Trophoblast cell (in vitro differentiated cells and primary cell): ENCODE measurements around the gene TXNRD3. TPM values are rescaled to one million over a fixed set of nuclear protein-coding genes. Genes with fewer than 3 reads are reported as not detected.
A peak's percentile ranks its signal among the peaks of the same experiment; 100 is the strongest.

Experiments used
- DNase-seq, 2 donors: peaks; one replicate each; pipeline ENCODE4 v3.0.0-alpha.2; 2016
- H2AFZ ChIP-seq: 2 replicates; pipeline ENCODE4 v1.6.1; 2013; ENCODE audit warnings: low read length, moderate library complexity, mild to moderate bottlenecking; ENCODE audit not compliant: insufficient read depth, poor library complexity
- H2AK5ac ChIP-seq: 2 replicates; pipeline ENCODE4 v1.6.1; 2013; ENCODE audit warnings: mild to moderate bottlenecking, low read length
- H2BK120ac ChIP-seq: 2 replicates; pipeline ENCODE4 v1.6.1; 2013; ENCODE audit warnings: low read length, mild to moderate bottlenecking, moderate library complexity; ENCODE audit not compliant: insufficient read depth, poor library complexity
- H2BK12ac ChIP-seq: 2 replicates; pipeline ENCODE4 v1.6.1; 2013; ENCODE audit warnings: mild to moderate bottlenecking, low read length, moderate library complexity
- H2BK5ac ChIP-seq: 2 replicates; pipeline ENCODE4 v1.6.1; 2013; ENCODE audit warnings: low read length, low read depth, moderate library complexity, mild to moderate bottlenecking; ENCODE audit not compliant: poor library complexity
- H3K14ac ChIP-seq: 2 replicates; pipeline ENCODE4 v1.6.1; 2013; ENCODE audit warnings: mild to moderate bottlenecking, low read length
- H3K18ac ChIP-seq: 2 replicates; pipeline ENCODE4 v1.6.1; 2013; ENCODE audit warnings: mild to moderate bottlenecking, low read length
- H3K23ac ChIP-seq: 2 replicates; pipeline ENCODE4 v1.6.1; 2013; ENCODE audit warnings: low read length
- H3K27ac ChIP-seq: 2 replicates; pipeline ENCODE4 v1.5.1; 2013; ENCODE audit warnings: low read depth, mild to moderate bottlenecking, inconsistent platforms, low read length, moderate library complexity
- H3K27me3 ChIP-seq: 2 replicates; pipeline ENCODE4 v1.6.1; 2013; ENCODE audit warnings: inconsistent platforms, mild to moderate bottlenecking, low read length, moderate library complexity; ENCODE audit not compliant: insufficient read depth
- H3K36me3 ChIP-seq, 2 experiments: 1 replicate in 1 of 2; 2 replicates in 1 of 2; pipeline ENCODE4 v1.6.1; 2013; ENCODE audit warnings: low read length in 2 of 2, mild to moderate bottlenecking in 2 of 2, moderate library complexity in 1 of 2; ENCODE audit not compliant: insufficient read depth in 2 of 2, control insufficient read depth in 1 of 2
- H3K4ac ChIP-seq: 2 replicates; pipeline ENCODE4 v1.6.1; 2013; ENCODE audit warnings: low read depth, mild to moderate bottlenecking, low read length, moderate library complexity
- H3K4me1 ChIP-seq, 2 experiments: 1 replicate in 1 of 2; 2 replicates in 1 of 2; pipeline ENCODE4 v1.6.1; 2013; ENCODE audit warnings: low read length in 2 of 2, mild to moderate bottlenecking in 2 of 2, moderate library complexity in 1 of 2; ENCODE audit not compliant: insufficient read depth in 2 of 2, control insufficient read depth in 1 of 2
- H3K4me2 ChIP-seq: 2 replicates; pipeline ENCODE4 v1.6.1; 2013; ENCODE audit warnings: inconsistent platforms, mild to moderate bottlenecking, low read length, moderate library complexity
- H3K4me3 ChIP-seq: 2 replicates; pipeline ENCODE4 v1.5.1; 2013; ENCODE audit warnings: mild to moderate bottlenecking, low read depth, low read length, inconsistent platforms
- H3K79me1 ChIP-seq: one replicate; pipeline ENCODE4 v1.6.1; 2013; ENCODE audit warnings: low read length
- H3K79me2 ChIP-seq: 2 replicates; pipeline ENCODE4 v1.6.1; 2013; ENCODE audit warnings: low read length, mild to moderate bottlenecking; ENCODE audit not compliant: control insufficient read depth, insufficient read depth, poor library complexity
- H3K9ac ChIP-seq: 2 replicates; pipeline ENCODE4 v1.6.1; 2013; ENCODE audit warnings: mild to moderate bottlenecking, low read length
- H3K9me3 ChIP-seq: 2 replicates; pipeline ENCODE4 v1.6.1; 2013; ENCODE audit warnings: low read depth, mild to moderate bottlenecking, control low read depth, inconsistent platforms, low read length; ENCODE audit not compliant: insufficient read depth
- H4K12ac ChIP-seq: 2 replicates; pipeline ENCODE4 v1.6.1; 2013; ENCODE audit warnings: low read depth, mild to moderate bottlenecking, low read length, moderate library complexity
- H4K8ac ChIP-seq: 2 replicates; pipeline ENCODE4 v1.6.1; 2013; ENCODE audit warnings: low read depth, mild to moderate bottlenecking, low read length, moderate library complexity
- H4K91ac ChIP-seq: one replicate; pipeline ENCODE4 v1.6.1; 2013; ENCODE audit warnings: low read depth, mild to moderate bottlenecking, low read length, moderate library complexity
- WGBS: extraction: QIAGEN DNeasy Blood & Tissue Kit; methylation state at CpG from one replicate; pipeline ENCODE4 v1.1.7; 2013; ENCODE audit warnings: missing lambda C conversion rate; ENCODE audit not compliant: insufficient read length, insufficient coverage; ENCODE audit errors: extremely low coverage; 5-methylcytosine and 5-hydroxymethylcytosine counted together
- polyA plus RNA-seq: library from polyadenylated mRNA; stranded (reverse); fragments of 200-250 nt; gene quantifications from 2 replicates; pipeline ENCODE4 v1.2.3, GENCODE V29; 2013

The TXNRD3 gene
- polyA plus RNA-seq = 6.0 and 6.2 TPM in 2 replicates

GRCh38 chr3:126654571-126655383 lies at the start of gene TXNRD3:
TSS of gene TXNRD3 (minus strand) at chr3:126655124.
- H3K79me2 ChIP-seq = peaks cover 4% of the 10 kb centered on the region
- peak within 1 kb of the TSS; percentile 82 for H2AFZ ChIP-seq
- peaks cover 0 to 3% of the 10 kb centered on the region in 2 experiments for H3K4me1 ChIP-seq
- peak within 1 kb of the TSS; percentile 24 for H3K4ac ChIP-seq
- H4K91ac ChIP-seq = peak within 1 kb of the TSS; percentile 70
- peak within 1 kb of the TSS; percentile 87 for H4K8ac ChIP-seq
- H3K18ac ChIP-seq = peak within 1 kb of the TSS; percentile 62
- peak within 1 kb of the TSS; percentile 79 for H3K4me3 ChIP-seq
- H3K27me3 ChIP-seq = peaks cover 3% of the 10 kb centered on the region
- H3K4me2 ChIP-seq = peak within 1 kb of the TSS; percentile 79
- no peak within 1 kb of the TSS for H3K27ac ChIP-seq
- peaks cover 5% of the 10 kb centered on the region for H3K79me1 ChIP-seq
- peak; percentile 89 to 91 for DNase-seq
- peak within 1 kb of the TSS; percentile 61 for H2BK120ac ChIP-seq
- H3K14ac ChIP-seq = peak within 1 kb of the TSS; percentile 78
- WGBS = no CpG with 5 or more reads among the region's 102 CpGs
- H3K36me3 ChIP-seq = no peaks in the 10 kb centered on the region
- no peak within 1 kb of the TSS for H2BK5ac ChIP-seq
- peak within 1 kb of the TSS; percentile 85 for H3K9ac ChIP-seq
- H2BK12ac ChIP-seq = no peak within 1 kb of the TSS
- peak within 1 kb of the TSS; percentile 85 for H4K12ac ChIP-seq
- H3K9me3 ChIP-seq = peaks cover 8% of the 10 kb centered on the region
- H3K23ac ChIP-seq = no peak within 1 kb of the TSS
- no peak within 1 kb of the TSS for H2AK5ac ChIP-seq

DNA sequence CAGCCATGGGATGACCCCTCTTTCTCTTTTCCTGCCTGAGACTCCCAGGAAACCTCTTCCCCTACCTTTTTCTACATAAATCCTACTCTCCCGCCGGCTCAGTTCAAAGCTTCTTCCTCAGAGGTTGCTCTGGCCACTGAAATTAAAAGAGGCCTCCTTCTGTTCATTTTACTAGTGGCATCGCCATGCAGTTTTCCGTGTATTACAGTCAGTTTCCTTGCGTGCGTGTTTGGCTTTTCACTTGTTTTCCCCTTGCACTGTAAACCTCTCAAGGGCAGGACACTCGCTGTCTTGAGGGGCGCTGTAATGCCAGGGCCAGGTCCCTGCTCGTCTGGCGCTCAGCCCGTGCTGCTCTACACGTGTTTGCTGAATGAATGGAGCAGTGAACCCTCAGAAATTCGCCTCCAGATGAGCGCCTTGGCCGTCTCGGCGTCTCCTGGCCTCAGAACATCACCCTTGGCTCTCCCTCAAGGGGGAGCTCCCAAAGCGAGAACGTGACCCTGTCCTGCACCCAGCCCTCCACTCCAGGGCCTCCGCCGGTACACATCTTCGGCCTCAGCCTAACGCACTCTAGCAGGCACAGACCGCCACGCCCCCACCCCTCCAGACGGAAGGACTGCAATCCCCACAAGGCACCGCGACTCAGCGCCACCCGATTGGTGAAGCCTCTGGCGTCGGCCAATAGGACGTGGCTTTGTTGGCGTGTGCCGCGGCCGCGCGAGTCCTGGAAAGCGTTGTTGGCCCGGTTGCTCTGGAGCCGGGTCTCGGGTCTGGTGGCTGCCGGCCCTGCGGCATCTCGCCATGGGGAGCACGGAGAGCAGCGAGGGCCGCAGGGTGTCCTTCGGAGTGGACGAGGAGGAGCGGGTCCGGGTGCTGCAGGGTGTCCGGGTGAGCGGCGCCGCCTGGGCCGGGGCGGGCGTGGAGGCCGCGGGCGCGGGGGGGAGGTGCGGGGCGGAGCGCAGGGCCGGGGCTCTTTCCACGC lies 48.9 kb upstream of the TXNRD3 start, which contains the start of gene CHCHD6:
Gene CHCHD6, plus strand, starts transcription at position 729 of the 982 bp plus-strand sequence. Its CDS starts 73 bp downstream, at position 802.
- H4K91ac ChIP-seq = no peak within 1 kb of the TSS
- H3K23ac ChIP-seq = no peak within 1 kb of the TSS
- H3K27me3 ChIP-seq = no peaks in the 10 kb centered on the region
- H4K8ac ChIP-seq = peak within 1 kb of the TSS; percentile 81
- peak within 1 kb of the TSS; percentile 85 for H3K4me3 ChIP-seq
- no CpG with 5 or more reads among the region's 69 CpGs for WGBS
- H3K79me2 ChIP-seq = no peaks in the 10 kb centered on the region
- H3K14ac ChIP-seq = no peak within 1 kb of the TSS
- H4K12ac ChIP-seq = no peak within 1 kb of the TSS
- H2BK12ac ChIP-seq = no peak within 1 kb of the TSS
- peak within 1 kb of the TSS; percentile 91 for H3K4me2 ChIP-seq
- H3K4ac ChIP-seq = no peak within 1 kb of the TSS
- H3K9ac ChIP-seq = peak within 1 kb of the TSS; percentile 13
- peaks cover 5 to 9% of the 10 kb centered on the region in 2 experiments for H3K4me1 ChIP-seq
- H2AFZ ChIP-seq = peak within 1 kb of the TSS; percentile 86
- no peaks in the 10 kb centered on the region for H3K36me3 ChIP-seq
- peak; percentile 96 to 98 for DNase-seq
- no peak within 1 kb of the TSS for H3K27ac ChIP-seq
- no peaks in the 10 kb centered on the region for H3K9me3 ChIP-seq
- no peak within 1 kb of the TSS for H2BK120ac ChIP-seq
- no peak within 1 kb of the TSS for H2BK5ac ChIP-seq
- H3K79me1 ChIP-seq = no peaks in the 10 kb centered on the region
- H2AK5ac ChIP-seq = no peak within 1 kb of the TSS
- H3K18ac ChIP-seq = no peak within 1 kb of the TSS

DNA sequence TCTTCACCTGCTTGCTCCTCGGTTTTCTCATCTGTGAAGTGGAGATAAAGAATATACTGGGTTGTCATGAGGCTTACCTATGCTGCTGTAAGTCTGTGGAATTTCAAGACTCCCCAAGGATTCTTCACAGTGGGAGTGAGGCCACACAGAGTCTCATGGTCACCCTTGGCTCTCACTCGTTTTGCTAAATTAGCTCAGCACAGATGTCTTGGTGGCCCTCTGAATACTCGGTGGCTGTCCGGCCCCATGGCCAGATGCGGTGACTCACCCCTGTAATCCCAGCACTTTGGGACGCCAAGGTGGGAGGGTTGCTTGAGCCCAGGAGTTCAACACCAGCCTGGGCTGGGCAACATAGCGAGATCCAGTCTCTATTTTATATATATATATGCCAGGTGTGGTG lies 44.1 kb upstream of the TXNRD3 start:
- no peak overlapping the region for H3K4ac ChIP-seq
- no peak overlapping the region for H3K18ac ChIP-seq
- no peak overlapping the region for H3K4me2 ChIP-seq
- H3K4me3 ChIP-seq = no peak overlapping the region
- H4K8ac ChIP-seq = no peak overlapping the region
- H2AK5ac ChIP-seq = no peak overlapping the region
- H2BK12ac ChIP-seq = no peak overlapping the region
- H3K79me2 ChIP-seq = no peaks in the 10 kb centered on the region
- no peak overlapping the region for H2BK5ac ChIP-seq
- H3K23ac ChIP-seq = no peak overlapping the region
- H2BK120ac ChIP-seq = no peak overlapping the region
- no peak overlapping the region for H3K27ac ChIP-seq
- no peak overlapping the region for H4K12ac ChIP-seq
- no peak for DNase-seq
- no peak overlapping the region for H3K14ac ChIP-seq
- H3K27me3 ChIP-seq = no peaks in the 10 kb centered on the region
- no peak overlapping the region for H4K91ac ChIP-seq
- no CpG with 5 or more reads among the region's 7 CpGs for WGBS
- H3K4me1 ChIP-seq = peaks cover 0 to 4% of the 10 kb centered on the region in 2 experiments
- H3K9me3 ChIP-seq = no peaks in the 10 kb centered on the region
- H3K36me3 ChIP-seq = no peaks in the 10 kb centered on the region
- H3K9ac ChIP-seq = no peak overlapping the region
- no peak overlapping the region for H2AFZ ChIP-seq
- no peaks in the 10 kb centered on the region for H3K79me1 ChIP-seq

- Histone ChIP-seq H3K4me3 (no peak overlapping the region), H4K8ac (no peak overlapping the region), H3K79me2 (no peaks in the 10 kb centered on the region), H3K27me3 (no peaks in the 10 kb centered on the region), H2BK120ac (no peak overlapping the region), H2AK5ac (no peak overlapping the region), H3K18ac (no peak overlapping the region), H3K36me3 (no peaks in the 10 kb centered on the region), H3K4ac (no peak overlapping the region), H2BK12ac (no peak overlapping the region), H3K14ac (no peak overlapping the region), H3K27ac (no peak overlapping the region), H3K9ac (no peak overlapping the region), H3K4me1 (no peaks in the 10 kb centered on the region), H3K9me3 (no peaks in the 10 kb centered on the region), H4K12ac (no peak overlapping the region), H3K79me1 (no peaks in the 10 kb centered on the region), H4K91ac (no peak overlapping the region), H2BK5ac (no peak overlapping the region), H2AFZ (no peak overlapping the region), H3K4me2 (no peak overlapping the region), H3K23ac (no peak overlapping the region)
- DNase-seq = no peak
- no CpG with 5 or more reads among the region's 5 CpGs for WGBS
These were observed 41.9 kb upstream of the TXNRD3 start for GRCh38 chr3:126696701-126697267.
